Activated naive CD4-positive, alpha-beta T cell treated with anti-CD3 and anti-CD28 coated beads, Interleukin-2, amount 10 ng/mL, durations not matched to agents 7 days and 5 days (primary cell): ENCODE results near the gene TRIM15.

Experiments
- CTCF ChIA-PET: fragments of 350-600 bp; sonication (Branson Sonifier 250); formaldehyde crosslinking; loops from one replicate; lab custom pipeline; 2021; ENCODE audit warnings: antibody characterized with exemption; lab: Charles Lee
- DNase-seq: peaks from one replicate; pipeline ENCODE4 v3.0.0-alpha.2; 2020
- H3K27ac Mint-ChIP-seq: one replicate; pipeline ENCODE4 v1.8.0; 2021; ENCODE audit warnings: mild to moderate bottlenecking, moderate library complexity, mixed read lengths
- H3K27me3 Mint-ChIP-seq: one replicate; pipeline ENCODE4 v1.8.0; 2021; ENCODE audit warnings: mild to moderate bottlenecking, mixed read lengths
- H3K36me3 Mint-ChIP-seq: one replicate; pipeline ENCODE4 v1.8.0; 2021; ENCODE audit warnings: mixed read lengths
- H3K4me1 Mint-ChIP-seq: one replicate; pipeline ENCODE4 v1.8.0; 2021; ENCODE audit warnings: mixed read lengths
- H3K4me3 Mint-ChIP-seq: one replicate; pipeline ENCODE4 v1.8.0; 2021; ENCODE audit warnings: mild to moderate bottlenecking, moderate library complexity, mixed read lengths
- H3K9me3 Mint-ChIP-seq: one replicate; pipeline ENCODE4 v1.8.0; 2021; ENCODE audit warnings: mixed read lengths

TRIM15 gene

GRCh38 chr6:30184417-30185031, 21.2 kb downstream of the TRIM15 start:
- Mint-ChIP-seq H3K4me1 (no peaks in the 10 kb centered on the region), H3K27me3 (peaks cover 18% of the 10 kb centered on the region), H3K36me3 (peaks cover 46% of the 10 kb centered on the region), H3K4me3 (no peak overlapping the region), H3K27ac (no peak overlapping the region), H3K9me3 (peaks cover 11% of the 10 kb centered on the region)
- no peak for DNase-seq
- CTCF ChIA-PET = interaction anchor here (0.7 kb wide), 1 partner anchor 53 kb away, joined by 4 read pairs; no protein-coding TSS in a partner anchor

GRCh38 chr6:30185846-30186484, 22.6 kb downstream of the TRIM15 start:
- Mint-ChIP-seq H3K4me3 (no peak overlapping the region), H3K9me3 (peaks cover 4% of the 10 kb centered on the region), H3K4me1 (no peaks in the 10 kb centered on the region), H3K27ac (no peak overlapping the region), H3K36me3 (peaks cover 56% of the 10 kb centered on the region), H3K27me3 (peaks cover 10% of the 10 kb centered on the region)
- CTCF ChIA-PET = no interaction called here
- no peak for DNase-seq

GRCh38 chr6:30188541-30188940, 25.2 kb downstream of the TRIM15 start:
- DNase-seq = no peak
- no peaks in the 10 kb centered on the region for H3K4me1 Mint-ChIP-seq
- H3K36me3 Mint-ChIP-seq = peaks cover 70% of the 10 kb centered on the region
- CTCF ChIA-PET = interaction anchor here (1.3 kb wide), 1 partner anchor 85 kb away, joined by 4 read pairs; no protein-coding TSS in a partner anchor
- H3K4me3 Mint-ChIP-seq = no peak overlapping the region
- no peak overlapping the region for H3K27ac Mint-ChIP-seq
- H3K9me3 Mint-ChIP-seq = no peaks in the 10 kb centered on the region
- no peaks in the 10 kb centered on the region for H3K27me3 Mint-ChIP-seq

- no peak overlapping the region for H3K27ac Mint-ChIP-seq
- peaks cover 63% of the 10 kb centered on the region for H3K36me3 Mint-ChIP-seq
- no peak for DNase-seq
- H3K4me3 Mint-ChIP-seq = no peak overlapping the region
- H3K4me1 Mint-ChIP-seq = peaks cover under 1% of the 10 kb centered on the region
- H3K27me3 Mint-ChIP-seq = no peaks in the 10 kb centered on the region
- H3K9me3 Mint-ChIP-seq = no peaks in the 10 kb centered on the region
- CTCF ChIA-PET = no interaction called here
Observed at GRCh38 chr6:30192076-30192475, 28.7 kb downstream of the TRIM15 start.

GRCh38 chr6:30194797-30195690, 31.7 kb downstream of the TRIM15 start:
- Mint-ChIP-seq H3K27ac (no peak overlapping the region), H3K9me3 (no peaks in the 10 kb centered on the region), H3K4me1 (peaks cover 3% of the 10 kb centered on the region), H3K27me3 (no peaks in the 10 kb centered on the region), H3K36me3 (peaks cover 60% of the 10 kb centered on the region), H3K4me3 (no peak overlapping the region)
- DNase-seq = no peak
- CTCF ChIA-PET = interaction anchor here (1.2 kb wide), 1 partner anchor 16 kb away, joined by 3 read pairs; no protein-coding TSS in a partner anchor

- Mint-ChIP-seq H3K27ac (no peak overlapping the region), H3K36me3 (peaks cover 60% of the 10 kb centered on the region), H3K4me3 (no peak overlapping the region), H3K4me1 (peaks cover 8% of the 10 kb centered on the region), H3K9me3 (no peaks in the 10 kb centered on the region), H3K27me3 (no peaks in the 10 kb centered on the region)
- DNase-seq = no peak
- CTCF ChIA-PET = interaction anchor here (1.2 kb wide), 1 partner anchor 17 kb away, joined by 3 read pairs; no protein-coding TSS in a partner anchor
Observed at GRCh38 chr6:30195951-30196350, 32.6 kb downstream of the TRIM15 start.

GRCh38 chr6:30196376-30196775, 33.0 kb downstream of the TRIM15 start:
- CTCF ChIA-PET = no interaction called here
- Mint-ChIP-seq H3K9me3 (no peaks in the 10 kb centered on the region), H3K27ac (no peak overlapping the region), H3K27me3 (no peaks in the 10 kb centered on the region), H3K4me3 (no peak overlapping the region), H3K4me1 (peaks cover 12% of the 10 kb centered on the region), H3K36me3 (peaks cover 60% of the 10 kb centered on the region)
- no peak for DNase-seq

- DNase-seq = no peak
- CTCF ChIA-PET = no interaction called here
- Mint-ChIP-seq H3K27ac (no peak overlapping the region), H3K4me3 (no peak overlapping the region), H3K9me3 (no peaks in the 10 kb centered on the region), H3K27me3 (no peaks in the 10 kb centered on the region), H3K4me1 (peaks cover 22% of the 10 kb centered on the region), H3K36me3 (peaks cover 53% of the 10 kb centered on the region)
Observed at GRCh38 chr6:30198166-30199084, 35.1 kb downstream of the TRIM15 start.

- Mint-ChIP-seq H3K4me1 (peaks cover 24% of the 10 kb centered on the region), H3K27me3 (no peaks in the 10 kb centered on the region), H3K4me3 (no peak overlapping the region), H3K36me3 (peaks cover 48% of the 10 kb centered on the region), H3K9me3 (no peaks in the 10 kb centered on the region), H3K27ac (peak overlapping the region; percentile 70)
- no peak for DNase-seq
- CTCF ChIA-PET = no interaction called here
Observed at GRCh38 chr6:30200551-30201281, 37.4 kb downstream of the TRIM15 start.

- no peak for DNase-seq
- Mint-ChIP-seq H3K9me3 (no peaks in the 10 kb centered on the region), H3K4me1 (peaks cover 26% of the 10 kb centered on the region), H3K4me3 (no peak overlapping the region), H3K27me3 (no peaks in the 10 kb centered on the region), H3K27ac (no peak overlapping the region), H3K36me3 (peaks cover 39% of the 10 kb centered on the region)
- CTCF ChIA-PET = no interaction called here
Observed at GRCh38 chr6:30202366-30202765, 39.0 kb downstream of the TRIM15 start.

GRCh38 chr6:30204116-30204515, 40.8 kb downstream of the TRIM15 start:
- CTCF ChIA-PET = interaction anchor here (1.4 kb wide), 1 partner anchor 15 kb away, joined by 4 read pairs; no protein-coding TSS in a partner anchor
- H3K27ac Mint-ChIP-seq = no peak overlapping the region
- H3K36me3 Mint-ChIP-seq = peaks cover 39% of the 10 kb centered on the region
- H3K27me3 Mint-ChIP-seq = no peaks in the 10 kb centered on the region
- no peak for DNase-seq
- peaks cover 41% of the 10 kb centered on the region for H3K4me1 Mint-ChIP-seq
- no peak overlapping the region for H3K4me3 Mint-ChIP-seq
- H3K9me3 Mint-ChIP-seq = no peaks in the 10 kb centered on the region

- peaks cover 37% of the 10 kb centered on the region for H3K36me3 Mint-ChIP-seq
- CTCF ChIA-PET = interaction anchor here (1.8 kb wide), 1 partner anchor 13 kb away, joined by 6 read pairs; no protein-coding TSS in a partner anchor
- no peaks in the 10 kb centered on the region for H3K27me3 Mint-ChIP-seq
- DNase-seq = no peak
- no peak overlapping the region for H3K4me3 Mint-ChIP-seq
- H3K4me1 Mint-ChIP-seq = peaks cover 49% of the 10 kb centered on the region
- no peaks in the 10 kb centered on the region for H3K9me3 Mint-ChIP-seq
- no peak overlapping the region for H3K27ac Mint-ChIP-seq
Observed at GRCh38 chr6:30206152-30206551, 42.8 kb downstream of the TRIM15 start.
